Endometrial microvascular endothelial cells (primary cell): ENCODE results near the gene ATXN7L1. TPM values are rescaled to one million over a fixed set of nuclear protein-coding genes. Genes with fewer than 3 reads are reported as not detected.
"Not testable (repeated sequence)": the region's sequence is repeated elsewhere in the genome, so short reads cannot be mapped to it uniquely, and the experiment has no call there.

Experiments used
- in situ Hi-C: cut with HindIII; loops from 2 replicates; pipeline ENCODE4 v1.10.0; 2017; ENCODE audit warnings: low sequenced_read_pairs, low pct_unique_long_range_greater_than_20kb; ENCODE audit errors: inconsistent ontology term
- total RNA-seq: library from RNA; depleted of rRNA; stranded (reverse); fragments of >200 nt; gene quantifications from one replicate; pipeline ENCODE4 v1.2.3, GENCODE V29; 2015; ENCODE audit errors: inconsistent ontology term

ATXN7L1 gene
- total RNA-seq, 1 donor from 2014 or later = 4.8 TPM

DNA sequence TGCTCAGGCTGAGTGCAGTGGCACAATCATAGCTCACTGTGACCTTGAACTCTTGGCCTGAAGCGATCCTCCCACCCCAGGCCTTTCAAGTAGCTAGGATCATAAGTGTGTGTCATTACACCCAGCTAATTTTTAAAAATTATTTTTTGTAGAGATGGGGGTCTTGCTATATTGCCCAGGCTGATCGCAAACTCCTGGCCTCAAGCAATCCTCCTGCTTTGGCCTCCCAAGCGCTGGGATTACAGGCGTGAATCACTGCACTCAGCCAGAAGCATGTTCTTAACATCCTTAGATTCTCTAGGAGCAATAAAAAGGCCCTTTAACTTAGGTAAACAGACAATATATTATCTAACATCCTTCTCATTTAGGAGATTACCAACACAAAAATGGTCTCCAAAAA lies 256.8 kb downstream of the ATXN7L1 start:
- in situ Hi-C loops = no loop called here

DNA sequence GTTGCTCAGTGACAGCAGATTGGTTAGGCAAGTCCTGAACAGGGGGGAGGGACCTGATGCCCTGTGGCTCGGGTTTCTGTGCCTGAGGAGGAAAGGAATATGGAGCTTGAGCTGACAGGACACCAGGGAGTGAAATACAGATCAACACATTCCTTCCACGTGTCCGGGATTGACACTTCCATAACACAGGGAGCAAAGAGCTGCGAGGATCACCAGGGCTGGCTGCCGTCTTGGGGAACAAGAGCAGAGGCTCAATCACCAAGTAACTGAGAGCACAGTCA lies 258.4 kb downstream of the ATXN7L1 start:
- in situ Hi-C loops = no loop called here

DNA sequence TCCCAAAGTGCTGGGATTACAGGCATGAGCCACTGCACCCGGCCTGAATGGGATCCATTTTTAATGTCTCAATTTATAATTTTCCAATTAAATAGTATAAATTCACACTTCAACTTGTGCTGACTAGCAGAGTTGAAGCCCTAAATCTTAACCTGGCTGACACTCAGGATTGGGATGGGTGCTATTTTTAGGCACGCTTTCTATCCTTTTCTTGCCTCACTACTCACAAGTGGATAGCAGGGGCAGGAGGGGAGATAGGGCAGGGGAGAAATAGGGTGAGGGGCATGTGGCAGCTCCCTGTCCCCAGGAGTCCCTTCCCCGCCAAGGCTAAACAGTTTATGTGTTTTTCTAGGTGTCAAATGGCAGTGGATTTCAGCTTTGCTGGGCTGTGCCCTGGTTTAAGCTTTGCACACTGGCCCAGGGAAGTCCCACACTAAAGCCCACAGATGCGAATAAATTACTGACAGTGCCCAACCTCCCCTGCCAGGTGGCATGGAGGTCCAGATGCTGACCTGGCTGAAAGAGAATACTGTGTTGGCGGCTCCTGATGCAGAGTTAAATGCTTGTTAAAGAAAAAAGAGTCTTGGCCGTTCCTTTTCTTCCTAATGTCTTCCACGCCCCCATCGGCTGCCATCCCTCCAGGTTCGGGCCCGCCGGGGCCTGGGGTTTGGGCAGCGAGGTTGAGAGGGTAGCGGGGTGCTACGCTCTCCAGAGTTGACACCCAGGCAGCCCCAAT lies 259.0 kb downstream of the ATXN7L1 start:
- in situ Hi-C loops = no loop called here

DNA sequence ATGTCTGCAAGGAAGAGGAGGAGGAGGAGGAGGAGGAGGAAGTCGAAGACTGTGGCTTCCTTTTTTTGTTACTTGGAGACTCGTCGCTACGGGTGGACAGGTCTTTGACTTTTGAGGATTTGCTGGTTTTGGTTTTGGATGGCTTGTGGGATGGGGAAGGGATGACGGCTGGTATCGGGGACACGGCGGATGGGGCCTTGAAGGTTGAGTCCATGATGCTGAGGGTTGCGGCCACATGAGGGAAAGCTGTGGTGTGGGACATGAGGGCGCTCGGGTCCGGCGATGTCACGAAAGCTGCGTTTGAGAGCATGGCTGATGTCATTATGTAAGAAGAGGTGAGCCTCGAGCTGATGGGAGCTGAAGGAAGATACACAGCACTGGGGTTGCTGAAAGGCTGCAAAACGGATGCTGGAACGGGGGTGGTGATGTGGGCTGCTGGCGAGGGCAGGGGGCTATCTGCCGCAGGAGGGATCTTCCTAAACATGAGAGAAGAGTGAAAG lies 262.0 kb downstream of the ATXN7L1 start:
- in situ Hi-C loops = no loop called here

DNA sequence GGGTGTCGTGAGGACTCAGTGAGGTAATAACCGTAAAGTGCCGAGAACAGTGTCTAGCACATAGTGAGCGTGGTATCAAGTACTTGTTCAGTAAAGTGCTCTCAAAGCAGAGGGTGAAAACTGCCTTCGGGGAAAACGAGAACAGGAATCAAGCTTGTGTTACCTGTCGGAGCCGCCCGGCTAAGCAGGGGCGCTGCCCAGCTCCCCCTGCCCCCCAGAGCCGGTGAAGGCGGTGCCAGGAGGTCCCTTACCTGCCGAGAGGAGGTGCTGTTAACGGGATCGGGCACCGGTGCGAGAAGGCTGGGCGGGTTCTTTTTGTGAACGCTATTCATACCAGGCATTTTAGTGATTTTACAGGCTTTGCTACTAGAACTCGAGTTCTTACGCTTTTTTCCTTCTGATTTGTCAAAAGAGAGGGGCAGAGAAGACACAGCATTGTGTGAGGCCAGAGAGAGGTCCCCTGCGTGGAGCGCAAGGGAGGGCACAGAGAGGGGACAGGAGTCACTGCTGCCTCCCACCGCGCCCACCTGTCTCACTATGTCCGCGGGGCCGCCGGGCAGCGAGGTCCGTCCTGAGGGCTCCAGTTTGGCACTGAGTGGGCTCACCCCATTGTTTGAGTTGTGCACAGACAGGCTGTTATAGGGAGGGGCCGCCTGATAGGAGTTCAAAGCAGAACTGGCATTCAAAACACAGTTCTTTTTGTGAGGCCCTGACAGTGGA lies 262.6 kb downstream of the ATXN7L1 start:
- in situ Hi-C loops = no loop called here

DNA sequence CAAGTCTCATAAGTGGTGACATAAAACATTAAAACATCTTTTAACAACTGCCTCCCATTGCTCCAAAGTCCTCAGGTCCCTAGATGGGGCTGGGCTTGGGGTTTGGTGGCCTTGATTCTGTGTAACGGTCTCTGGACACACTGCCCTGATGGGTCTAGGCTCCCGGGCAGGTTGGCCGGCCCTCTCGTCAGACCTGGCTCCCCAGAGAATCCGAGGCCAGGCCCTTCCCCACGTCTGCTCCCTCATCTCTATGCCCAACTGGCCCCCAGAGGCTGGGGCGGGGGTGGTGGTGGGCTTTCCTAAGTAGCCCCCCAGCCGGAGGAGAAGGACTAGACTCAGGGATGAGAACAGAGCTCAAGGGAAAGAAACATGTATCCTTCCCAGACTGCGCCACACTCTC lies 263.6 kb downstream of the ATXN7L1 start:
- in situ Hi-C loops = no loop called here

DNA sequence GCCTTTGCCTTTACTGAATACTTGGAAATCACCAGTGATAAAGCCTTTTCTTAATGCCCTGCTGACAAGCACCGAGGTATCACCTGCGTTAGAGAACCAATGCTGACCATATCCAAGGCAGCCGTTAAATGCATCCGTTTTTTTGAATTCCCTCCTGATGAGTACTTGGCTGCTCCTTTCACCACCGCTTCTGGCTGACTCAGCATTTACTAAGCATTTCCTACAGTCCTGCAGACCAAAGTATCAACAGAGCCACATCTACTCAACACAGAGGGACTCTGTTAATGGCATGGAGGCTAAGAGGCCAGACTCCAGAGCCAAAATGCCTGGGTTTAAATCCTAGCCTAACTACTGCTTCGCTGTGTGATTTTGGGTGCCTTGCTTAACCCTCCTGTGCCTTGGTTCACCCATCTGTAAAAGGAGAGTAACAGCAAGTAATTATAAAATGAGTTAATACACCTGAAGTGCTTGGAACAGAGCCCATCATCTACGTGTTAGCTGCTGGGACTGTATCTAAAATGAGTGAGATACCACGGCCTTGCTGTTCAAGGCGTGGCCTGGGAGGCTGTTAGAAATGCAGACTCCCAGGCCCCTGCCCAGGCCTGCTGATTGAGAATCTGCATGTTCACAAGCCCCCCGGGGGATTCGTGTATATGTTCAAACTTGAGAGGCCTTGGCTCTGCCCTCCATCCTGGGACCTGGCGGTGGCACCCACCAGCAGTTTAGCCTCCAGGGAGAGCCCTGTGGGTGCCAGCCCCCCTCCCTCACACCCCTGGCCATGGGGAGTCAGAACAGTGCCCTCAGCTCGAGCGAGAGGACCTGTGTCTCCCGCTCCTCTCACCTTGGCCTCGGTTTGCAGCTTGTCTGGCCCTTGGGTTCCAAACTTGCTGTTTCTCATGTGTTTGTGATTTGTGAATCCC lies 264.3 kb downstream of the ATXN7L1 start:
- in situ Hi-C loops = no loop called here

DNA sequence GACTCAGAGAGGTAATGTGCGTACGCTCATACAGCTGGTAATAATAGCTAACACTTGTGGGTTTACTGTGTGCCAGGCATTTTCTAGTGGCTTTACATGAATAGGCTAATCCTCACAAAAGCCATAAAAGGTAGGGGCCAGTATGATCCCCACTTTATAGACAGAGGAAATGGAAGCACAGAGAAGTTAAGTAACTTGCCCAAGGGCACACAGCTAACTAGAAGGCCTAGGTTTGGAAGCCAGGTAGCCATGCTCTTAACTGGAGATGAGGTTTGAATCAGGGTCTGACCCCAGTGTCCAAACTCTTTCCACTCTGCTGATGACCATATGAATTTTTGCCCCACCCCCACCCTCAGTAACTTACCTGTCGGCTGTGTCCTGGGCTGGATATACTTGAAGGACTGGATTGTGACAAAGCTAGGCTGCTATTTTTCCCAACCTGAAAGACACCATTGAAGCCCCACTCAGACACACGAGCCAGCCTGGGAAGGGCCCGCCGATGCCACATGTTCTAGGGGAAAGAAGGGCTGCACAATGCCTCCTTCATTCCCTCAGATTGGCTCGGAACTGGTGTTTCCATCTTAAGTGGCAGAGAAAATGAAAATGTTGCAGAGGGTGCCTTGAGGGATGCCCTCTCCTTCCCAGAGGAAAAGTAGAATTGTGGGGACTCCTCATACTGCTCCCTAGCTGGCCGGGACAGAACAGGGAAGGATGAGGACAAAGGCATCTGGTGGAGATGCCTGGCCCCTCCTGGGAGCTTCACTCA lies 266.1 kb downstream of the ATXN7L1 start:
- in situ Hi-C loops = no loop called here

DNA sequence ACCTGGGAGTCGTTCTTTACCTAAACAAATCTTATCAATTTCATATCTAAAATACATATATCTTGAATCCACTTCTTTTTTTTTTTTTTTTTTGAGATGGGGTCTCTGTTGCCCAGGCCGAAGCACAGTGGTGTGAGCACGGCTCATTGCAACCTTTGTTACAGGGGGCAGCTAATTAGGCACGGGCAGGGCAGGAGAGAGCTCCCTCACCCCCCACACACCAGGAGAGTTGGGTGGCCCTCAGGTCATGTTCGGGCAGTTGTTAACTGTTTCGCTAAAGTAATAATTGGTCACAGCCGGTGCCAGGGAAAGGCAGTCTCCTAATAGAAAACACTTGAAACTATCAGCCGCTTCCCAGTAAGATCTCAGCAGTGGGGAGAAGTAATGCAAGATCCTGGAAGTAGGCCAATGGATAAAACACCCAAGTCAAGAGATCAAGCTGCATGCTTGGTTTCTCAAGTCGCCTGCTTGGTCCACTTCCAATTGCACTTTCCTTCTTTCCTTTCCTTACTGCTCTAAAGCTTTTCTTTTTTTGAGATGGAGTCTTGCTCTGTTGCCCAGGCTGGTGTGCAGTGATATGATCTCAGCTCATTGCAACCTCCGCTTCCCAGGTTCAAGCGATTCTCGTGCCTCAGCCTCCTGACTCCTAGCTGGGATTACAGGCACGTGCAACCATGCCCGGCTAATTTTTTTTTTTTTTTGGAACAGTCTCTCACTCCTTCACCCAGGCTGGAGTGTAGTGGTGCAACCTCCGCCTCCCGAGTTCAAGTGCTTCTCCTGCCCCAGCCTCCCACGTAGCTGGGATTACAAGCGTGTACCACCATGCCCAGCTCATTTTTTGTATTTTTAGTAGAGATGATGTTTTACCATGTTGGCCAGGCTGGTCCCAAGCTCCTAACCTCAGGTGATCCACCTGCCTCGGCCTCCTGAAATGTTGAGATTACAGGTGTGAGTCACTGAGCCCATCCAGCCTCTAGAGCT lies 273.8 kb downstream of the ATXN7L1 start:
- in situ Hi-C loops = no loop called here

DNA sequence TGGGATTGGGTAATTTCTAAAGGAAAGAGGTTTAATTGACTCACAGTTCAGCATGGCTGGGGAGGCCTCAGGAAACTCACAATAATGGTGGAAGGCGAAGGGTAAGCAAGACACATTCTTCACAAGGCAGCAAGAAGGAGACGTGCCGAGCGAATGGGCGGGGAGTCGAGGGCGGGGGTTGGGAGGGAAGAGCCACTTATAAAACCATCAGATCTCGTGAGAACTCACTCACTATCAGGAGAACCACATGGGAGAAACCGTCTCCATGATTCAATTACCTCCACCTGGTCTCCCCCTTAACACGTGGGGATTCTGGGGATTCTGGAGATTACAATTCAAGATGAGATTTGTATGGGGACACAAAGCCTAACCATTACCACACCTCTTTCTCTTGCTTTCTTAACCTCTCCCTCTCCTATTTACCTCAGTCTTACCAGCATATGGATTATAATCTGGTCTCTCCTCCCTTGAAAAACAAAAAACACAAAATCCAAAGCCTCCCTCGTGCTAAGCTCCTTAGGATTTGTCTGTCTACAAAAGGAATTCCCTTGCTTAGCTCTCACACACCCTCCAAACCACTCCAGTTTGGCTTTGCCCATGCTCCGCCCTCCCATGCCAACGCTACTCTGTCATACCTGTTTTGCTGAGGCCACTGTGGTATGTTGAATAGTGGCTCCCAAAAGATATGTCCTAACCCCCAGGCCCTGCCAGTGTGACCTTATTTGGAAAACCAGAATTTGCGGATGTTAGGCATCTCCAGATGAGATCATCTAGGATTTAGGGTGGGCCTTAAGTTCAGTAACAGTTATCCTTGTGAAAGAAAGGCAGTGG lies 275.5 kb downstream of the ATXN7L1 start:
- in situ Hi-C loops = no loop called here

DNA sequence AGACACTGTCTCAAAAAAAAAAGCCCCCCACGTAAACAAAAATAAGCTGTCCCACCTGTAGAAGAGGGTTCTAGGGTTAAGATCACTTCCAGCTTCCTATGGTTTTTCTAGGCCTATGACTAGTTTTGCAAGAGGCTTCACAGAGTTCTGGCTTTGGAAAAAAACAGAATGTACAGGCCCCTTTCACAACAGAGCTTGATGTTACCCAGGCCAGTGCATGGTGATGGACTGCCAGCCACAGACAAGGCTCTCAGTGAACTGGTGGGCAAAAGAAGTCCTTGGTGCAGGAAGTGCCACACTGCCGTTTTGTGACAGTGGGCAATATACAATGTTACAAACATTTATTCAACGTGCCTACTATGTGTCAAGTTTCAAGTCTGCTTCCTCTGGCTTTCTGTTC lies 276.8 kb downstream of the ATXN7L1 start:
- in situ Hi-C loops = no loop called here

DNA sequence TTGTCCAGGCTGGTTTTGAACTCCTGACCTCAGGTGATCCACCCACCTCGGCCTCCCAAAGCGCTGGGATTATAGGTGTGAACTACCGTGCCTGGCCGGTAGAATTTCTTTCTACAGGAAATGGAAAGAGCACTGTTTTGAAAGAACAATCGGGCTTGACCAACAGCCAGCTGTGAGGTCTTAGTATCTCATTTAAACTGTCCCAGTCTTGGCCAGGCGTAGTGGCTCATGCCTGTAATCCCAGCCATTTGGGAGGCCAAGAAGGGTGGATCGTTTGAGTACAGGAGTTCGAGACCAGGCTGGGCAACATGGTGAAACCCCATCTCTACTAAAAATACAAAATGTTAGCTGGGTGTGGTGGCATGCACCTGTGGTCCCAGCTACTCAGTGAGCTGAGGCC lies 277.3 kb downstream of the ATXN7L1 start:
- in situ Hi-C loops = not testable (repeated sequence)

DNA sequence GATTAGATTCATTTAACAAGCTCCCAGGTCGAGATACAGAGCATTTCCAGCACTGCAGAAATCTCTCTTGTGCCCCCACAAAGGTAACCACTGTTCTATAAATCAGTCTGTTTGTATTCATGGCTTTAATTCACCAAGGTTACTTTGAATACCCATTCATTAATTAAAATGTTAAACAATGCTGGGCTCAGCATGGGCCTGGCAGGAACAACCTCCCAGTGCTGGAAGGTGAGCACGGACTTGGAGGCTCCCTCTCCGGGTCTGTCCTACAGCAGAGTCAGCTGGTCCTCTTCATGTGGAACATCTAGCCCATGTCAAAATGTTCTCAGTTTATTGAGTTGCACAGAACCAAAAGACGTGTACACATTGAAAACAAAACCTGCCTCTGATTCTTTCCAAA lies 279.5 kb downstream of the ATXN7L1 start:
- in situ Hi-C loops = no loop called here

DNA sequence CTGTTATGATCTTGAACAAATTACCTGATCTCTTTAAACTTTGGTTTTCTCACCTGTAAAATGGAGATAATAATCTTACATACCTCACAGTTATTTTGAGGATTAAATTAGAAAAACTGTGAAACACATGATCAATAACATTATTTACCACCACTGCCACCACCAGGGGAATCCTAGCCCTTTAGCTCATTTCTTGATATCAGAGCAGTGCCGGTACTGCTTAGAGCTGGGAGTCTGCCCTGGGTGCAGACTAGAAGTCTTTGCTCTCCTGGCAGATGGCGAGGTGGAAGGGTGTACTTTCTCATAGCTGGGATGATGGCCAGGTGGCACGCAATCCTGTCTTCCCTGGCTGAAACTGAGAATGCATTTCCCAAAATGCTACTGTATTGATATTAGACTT lies 282.4 kb downstream of the ATXN7L1 start:
- in situ Hi-C loops = no loop called here

DNA sequence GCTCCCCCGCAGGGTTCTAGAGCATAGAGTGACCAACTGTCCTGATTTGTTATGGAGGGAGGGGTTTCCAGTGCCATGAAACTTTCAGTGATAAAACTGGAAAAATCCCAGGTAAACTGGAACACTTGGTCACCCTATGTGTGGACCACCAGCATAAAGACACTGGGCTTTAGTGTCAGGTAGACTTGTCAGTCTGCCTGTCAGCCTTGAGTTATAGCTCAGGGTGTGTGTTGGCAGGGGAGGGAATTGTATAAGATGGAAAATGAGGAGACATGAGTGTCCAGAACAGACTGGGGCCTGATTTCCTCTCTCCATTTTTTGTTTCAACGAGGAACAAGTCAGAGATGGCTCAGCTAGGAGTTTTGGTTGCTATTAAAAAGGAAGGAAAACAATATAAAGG lies 284.9 kb downstream of the ATXN7L1 start:
- in situ Hi-C loops = no loop called here

DNA sequence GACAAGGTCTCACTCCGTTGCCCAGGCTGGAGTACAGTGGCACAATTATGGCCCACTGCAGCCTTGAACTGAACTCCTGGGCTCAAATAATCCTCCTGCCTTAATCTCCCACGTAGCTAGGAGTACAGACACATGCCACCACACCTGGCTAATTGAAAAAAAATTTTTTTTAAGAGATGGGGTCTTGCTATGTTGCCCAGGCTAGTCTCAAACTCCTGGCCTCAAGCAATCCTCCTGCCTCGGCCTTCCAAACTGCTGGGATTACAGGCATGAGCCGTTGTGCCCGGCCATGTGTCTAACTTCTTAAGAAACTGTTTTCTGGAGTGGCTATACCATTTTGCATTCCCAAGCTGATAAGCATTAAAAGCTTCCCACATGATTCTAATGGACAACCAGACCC lies 285.6 kb downstream of the ATXN7L1 start:
- in situ Hi-C loops = no loop called here
